ENCODE data around the gene PHTF1. TPM values are rescaled to one million over a fixed set of nuclear protein-coding genes. Genes with fewer than 3 reads are reported as not detected.

Gene PHTF1
- total RNA-seq, result 6.5 TPM

DNA sequence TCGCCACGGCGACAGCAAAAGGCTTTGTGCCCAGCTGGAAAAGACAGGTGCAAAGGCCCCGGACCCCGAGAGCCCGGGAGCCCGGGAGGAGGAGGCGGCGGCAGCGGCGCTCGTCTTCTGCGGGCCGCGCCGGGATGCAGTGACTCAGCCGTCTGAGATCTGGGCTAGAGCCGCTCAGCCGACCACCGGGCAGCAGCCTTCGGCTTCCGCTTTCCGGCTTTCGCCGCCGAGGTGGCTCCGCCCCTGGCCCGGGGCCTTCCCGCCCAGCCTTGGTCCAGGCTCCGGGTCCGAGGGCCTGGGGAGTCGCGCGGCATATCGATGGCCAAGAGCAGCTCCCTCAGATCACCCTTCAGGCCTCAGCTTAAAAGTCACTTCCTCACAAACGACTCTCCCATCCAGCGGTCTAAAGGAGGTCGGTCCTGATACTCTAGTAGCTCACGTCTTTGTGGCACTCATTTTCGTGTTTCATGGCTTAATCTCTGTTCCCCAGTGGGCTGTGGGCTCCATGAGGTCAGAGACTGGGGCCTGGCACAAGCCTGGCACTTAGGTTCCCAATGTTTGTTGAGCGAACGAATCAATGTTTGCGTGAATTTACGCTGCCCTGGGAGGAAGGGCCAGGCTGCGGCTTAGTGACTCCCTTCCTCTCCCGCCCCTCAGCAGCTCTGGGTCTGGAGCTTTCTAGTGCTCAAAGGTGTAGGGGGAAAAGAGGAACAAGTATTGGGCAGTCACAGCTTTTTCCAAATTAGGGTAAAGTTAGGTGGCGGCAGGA lies at the start of gene PHTF1:
Gene PHTF1 (minus strand): TSS at position 154 of the 769 bp plus-strand sequence. CDS start 783 bp downstream, outside the sequence.
- peak; percentile 77 for DNase-seq (ENCODE audit: low spot score)
- ATAC-seq, result peak; percentile 73

DNA sequence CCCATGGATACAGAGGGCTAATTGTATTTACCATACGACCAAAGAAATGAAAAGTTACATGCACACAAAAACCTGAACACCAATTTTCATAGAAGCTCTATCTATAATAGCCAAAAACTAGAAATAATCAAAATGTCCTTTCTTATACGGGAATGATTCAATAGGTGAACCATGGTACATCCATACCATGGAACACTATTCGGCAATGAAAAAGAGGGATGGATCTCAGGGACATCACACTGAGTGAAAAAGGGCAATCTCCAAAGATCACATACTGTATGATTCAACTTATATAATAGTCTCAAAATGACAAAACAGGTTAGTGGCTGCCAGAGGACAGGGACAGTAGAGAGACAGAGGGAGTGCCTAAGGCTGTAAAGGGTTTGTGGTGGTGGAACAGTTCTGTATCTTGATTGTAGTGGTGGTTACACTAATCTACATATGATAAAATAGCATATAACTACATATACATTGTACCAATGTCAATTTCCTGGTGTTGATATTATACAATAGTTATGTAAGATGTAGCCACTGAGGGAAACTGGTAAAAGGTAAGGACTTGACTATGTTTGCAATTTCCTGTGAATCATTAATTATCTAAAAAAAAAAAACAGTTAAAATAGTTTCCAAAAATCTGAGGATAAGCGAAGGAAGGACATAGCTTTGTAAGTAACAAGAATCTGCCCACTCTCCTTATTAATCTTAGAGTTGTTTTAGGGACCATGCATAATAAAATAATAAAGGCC lies 49.3 kb upstream of the PHTF1 start:
- ATAC-seq, result no peak

DNA sequence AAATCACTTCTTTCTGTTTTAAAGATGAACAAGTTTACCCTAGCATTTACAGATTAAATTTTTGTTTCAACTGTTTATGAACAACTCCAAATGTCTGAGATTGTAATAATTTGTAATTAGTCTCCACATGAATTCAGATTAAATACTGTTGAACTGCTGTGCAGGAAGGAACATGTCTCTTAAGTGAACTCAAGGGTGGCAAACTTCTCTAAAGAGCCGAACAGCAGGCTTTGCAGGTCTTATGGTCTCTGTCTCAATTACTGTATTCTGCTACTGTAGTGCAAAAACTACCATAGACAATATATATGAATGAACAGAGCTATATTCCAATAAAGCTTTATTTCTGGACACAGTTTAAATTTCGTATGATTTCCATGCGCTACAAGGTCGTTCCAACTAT lies 46.4 kb upstream of the PHTF1 start:
- DNase-seq (ENCODE audit: low spot score) (no peak), ATAC-seq (no peak)

More for the DNA sequence above, 49.3 kb upstream of the PHTF1 start:
- DNase-seq (ENCODE audit: low spot score), result no peak

DNA sequence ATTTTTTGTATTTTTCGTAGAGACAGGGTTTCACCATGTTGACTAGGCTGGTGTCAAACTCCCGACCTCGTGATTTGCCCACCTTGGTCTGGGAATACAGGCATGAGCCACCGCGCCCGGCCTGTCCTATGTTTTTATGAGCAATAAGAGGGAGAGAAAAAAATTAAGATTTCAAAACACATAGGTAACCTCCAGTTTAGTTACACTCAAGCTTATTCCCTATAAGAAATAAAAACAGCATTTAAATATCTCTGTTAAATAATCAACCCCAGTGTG lies 45.9 kb upstream of the PHTF1 start:
- ATAC-seq (no peak), DNase-seq (ENCODE audit: low spot score) (no peak)

DNA sequence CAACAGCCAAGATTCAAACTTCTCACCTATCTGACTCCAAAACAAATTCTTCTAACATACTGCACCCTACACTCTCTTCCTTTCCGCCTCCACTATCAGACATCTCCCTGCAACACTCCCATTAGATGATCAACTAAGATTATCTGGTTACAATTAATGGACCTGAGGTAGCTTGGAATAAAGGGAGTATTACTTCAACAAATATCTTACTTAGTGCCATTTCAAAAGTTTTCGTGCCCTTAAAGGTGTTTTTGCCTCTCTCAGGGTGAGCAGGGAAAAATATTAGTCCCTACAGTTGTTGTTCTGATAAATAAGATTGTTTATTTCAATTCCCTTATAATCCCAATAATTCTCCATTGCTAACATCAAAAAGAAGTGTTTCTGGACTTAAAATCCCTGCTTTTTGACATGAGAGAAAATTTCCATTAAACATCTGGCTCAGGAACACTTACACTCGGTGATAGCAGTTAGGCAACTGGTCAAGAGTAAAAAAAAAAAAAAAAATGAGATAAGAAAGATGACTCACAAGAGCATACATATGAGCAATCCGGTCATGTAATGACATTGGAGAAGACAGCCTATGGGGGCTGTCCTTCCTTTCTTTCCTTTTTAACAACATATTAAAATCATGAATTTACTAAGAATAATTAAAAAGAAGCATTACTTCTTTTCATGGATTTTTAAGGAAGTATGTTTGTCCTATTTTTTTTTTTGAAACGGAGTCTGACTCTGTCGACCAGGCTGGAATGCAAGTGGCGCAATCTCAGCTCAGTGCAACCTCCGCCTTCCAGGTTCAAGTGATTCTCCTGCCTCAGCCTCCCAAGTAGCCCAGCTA lies 45.4 kb upstream of the PHTF1 start:
- peak; percentile 88 for ATAC-seq
- no peak for DNase-seq (ENCODE audit: low spot score)

DNA sequence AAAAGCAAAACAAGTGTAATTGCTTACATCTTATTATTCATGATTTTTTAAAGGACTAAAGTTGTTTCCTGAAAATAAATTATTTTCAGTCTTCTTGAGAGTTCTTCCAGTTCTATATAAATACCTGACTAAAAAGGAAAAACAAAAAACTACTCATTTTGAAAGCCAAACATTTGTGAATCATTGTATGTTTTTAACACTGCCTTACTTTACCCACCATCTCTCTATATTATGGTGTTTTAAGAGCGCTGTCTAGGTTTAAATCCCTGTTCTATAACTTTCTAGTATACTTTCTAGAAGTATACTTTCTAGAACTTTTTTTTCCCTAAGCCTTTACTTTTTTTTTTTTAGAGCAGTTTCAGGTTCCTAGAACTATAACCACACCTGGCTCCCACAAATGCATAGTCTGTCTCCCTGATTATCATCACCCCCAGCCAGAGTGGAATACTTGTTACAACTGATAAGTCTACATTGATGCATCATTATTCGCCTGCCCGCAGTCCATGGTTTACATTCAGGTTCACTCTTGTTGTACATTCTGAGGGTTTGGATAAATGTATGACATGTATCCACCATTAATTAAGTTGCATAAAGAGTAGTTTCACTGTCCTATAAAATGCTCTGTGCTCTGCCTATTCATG lies 43.2 kb upstream of the PHTF1 start:
- DNase-seq (ENCODE audit: low spot score), result no peak
- ATAC-seq, result no peak

DNA sequence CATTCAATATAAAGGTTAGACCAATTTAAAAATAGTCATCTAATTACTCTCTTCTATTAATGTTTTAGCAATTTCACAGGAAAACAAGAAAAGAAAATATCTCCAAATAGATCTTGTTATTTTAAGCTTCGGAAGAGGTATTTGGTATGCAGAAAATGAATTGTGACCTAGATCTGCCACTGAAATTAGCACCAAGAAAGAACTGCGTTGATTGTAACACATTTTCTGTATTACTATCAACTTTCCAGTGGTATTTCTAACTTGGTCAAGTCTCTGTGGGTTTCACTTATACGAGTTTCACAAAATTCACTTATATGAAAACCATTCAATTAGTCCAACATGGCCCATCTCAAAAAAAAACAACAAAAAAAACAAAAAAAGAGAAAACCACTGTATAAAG lies 41.2 kb upstream of the PHTF1 start:
- no peak for ATAC-seq
- no peak for DNase-seq (ENCODE audit: low spot score)

DNA sequence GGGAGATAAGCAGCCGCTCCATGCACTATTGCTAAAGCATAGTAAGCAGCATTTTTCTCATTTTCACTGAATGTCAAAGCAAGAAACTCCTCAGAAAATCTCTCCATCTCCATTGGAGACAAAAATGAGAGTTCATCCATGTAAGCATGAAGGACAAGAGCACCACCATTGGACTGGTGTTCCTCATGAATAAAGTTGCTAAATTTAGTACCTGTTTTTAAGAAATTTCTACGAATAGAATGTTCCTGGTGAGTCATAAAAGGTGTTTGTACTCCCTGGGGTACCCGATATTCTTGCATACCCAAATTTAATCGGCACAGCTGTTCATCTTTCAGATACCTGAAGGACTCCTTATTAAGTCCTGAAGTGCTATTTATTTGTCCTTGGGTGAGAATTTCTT lies 38.2 kb upstream of the PHTF1 start:
- ATAC-seq, result no peak
- DNase-seq (ENCODE audit: low spot score), result no peak

DNA sequence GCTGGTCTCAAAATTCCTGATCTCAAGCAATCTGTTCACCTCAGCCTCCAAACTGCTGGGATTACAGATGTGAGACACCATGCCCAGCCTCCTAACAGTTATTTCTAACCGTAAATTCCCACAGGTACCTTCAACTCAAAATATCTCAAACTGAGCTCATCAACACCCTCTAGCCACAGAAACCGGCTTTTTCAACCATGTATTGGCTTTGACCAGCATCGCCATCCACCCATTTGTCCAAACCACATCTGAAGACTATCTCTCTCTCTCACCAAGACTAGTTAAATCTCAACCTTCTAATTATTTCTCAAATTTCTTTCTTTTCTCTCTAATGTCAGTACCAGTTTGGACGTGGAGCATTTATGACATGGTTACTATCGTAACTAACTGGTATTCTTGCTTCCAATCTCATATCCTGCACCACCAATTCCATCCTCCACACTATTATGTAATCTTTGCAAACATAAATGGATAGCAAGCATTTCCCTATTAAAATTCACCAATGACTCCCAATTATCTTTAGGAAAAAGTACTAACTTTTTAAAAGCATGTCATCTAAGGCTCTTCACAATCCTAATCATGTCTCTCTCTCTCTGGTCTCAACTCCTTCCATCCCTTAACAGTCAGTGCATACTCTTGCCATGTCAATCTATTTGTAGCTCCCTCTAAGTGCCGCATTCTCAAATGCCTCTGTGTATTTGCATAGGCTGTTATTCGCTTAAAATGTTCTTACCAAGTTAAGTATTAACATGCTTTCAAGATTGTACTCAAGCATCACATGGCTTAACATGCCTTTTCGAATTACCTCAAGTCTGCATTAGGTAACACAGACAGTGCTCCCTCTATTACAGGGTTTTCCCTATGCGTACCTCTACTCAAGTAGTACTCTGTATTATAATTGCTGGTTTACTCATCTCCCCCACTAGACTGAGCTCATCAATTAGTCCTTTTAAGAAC lies 34.9 kb upstream of the PHTF1 start:
- no peak for DNase-seq (ENCODE audit: low spot score)
- ATAC-seq, result peak; percentile 56

DNA sequence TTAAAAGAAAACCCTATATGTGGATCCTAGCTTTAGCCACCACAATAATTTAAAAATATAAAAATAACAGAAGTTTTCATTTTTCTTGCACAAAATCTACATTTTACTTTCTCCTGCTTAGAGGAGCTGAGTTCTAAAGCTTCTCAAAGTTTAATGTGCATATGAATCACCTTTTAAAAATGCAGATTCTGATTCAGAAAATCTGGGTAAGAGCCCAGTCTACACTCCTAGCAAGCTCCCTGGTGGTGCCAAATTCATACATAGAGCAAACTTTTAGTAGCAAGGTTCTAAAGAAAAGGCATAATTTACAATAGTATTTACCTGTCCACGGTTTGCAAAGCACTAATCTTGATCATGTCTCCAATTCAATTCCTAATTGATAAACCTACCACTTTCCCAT lies 33.7 kb upstream of the PHTF1 start:
- no peak for ATAC-seq
- no peak for DNase-seq (ENCODE audit: low spot score)

DNA sequence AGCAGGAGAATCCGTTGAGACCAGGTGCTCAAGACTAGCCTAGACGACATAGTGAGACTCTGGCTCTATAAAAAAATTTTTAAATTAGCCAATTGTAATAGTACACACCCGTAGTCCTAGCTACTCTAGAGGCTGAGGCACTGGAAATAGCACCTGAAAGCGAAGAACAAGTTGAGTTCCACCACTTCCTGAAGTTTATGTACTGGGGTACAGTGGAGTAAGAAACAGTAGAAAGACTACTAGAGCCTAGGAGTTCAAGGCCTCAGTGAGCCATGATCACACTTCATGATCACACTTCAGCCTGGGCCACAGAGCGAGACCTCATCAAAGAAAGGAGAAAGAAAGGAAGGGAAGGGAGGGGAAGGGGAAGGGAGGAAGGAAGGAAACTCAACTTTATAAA lies 33.2 kb upstream of the PHTF1 start:
- DNase-seq (ENCODE audit: low spot score), result no peak

DNA sequence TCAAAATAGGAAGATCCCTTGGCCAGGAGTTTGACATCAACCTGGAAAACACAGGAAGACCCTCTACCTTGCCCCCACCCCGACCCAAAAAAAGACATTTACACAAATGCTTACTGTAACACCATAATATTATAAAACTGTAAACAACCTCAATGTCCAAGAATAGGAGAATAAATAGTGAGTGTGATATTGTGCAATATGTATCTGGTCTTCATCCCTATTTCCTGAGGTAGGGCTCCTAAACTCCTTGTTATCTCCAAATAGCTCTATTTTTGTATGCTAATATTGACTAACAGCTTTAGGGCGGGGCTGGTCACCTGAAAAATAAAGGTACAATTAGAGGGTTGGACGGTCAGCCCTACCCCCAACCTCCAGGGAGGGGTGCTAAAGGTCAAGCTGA lies 29.5 kb upstream of the PHTF1 start:
- DNase-seq (ENCODE audit: low spot score), result no peak
- no peak for ATAC-seq

More for the DNA sequence above, 33.2 kb upstream of the PHTF1 start:
- ATAC-seq, result no peak

DNA sequence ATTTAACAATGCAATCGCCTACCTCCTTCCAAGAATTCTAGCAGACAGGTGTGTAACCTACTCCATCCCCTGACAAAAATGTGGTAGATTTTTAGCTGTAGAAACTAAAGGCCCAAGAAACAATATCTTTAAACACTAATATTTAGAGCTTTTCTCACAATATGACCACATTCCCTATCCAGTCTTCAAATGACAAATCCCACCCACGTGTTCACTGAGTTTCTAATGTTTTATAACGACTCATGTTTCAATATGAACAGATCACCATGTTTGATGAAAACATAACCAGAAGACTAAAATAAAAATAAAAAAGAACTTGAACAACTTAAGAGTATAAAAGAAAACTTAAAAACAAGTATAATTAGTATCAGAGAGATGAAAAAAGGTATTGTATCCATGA lies 28.4 kb upstream of the PHTF1 start:
- no peak for ATAC-seq
- no peak for DNase-seq (ENCODE audit: low spot score)

DNA sequence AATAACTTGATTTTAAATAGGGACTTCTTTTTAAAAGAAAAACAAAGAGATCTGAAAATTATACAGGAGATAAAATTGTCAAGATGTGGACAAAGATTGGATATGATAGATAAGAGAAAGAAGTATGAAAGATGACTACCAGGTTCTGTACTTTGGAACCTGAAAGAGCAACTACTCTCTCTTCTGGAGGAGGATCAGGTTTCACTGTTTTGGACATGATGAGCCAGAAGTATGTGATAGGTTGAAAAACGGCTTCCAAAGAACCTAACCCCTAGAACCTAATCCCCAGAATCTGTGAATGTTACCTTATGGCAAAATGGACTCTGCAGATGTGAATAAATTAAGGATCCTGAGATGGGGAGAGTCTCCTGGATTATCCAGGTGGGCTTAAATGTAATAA lies 26.8 kb upstream of the PHTF1 start:
- no peak for DNase-seq (ENCODE audit: low spot score)
- ATAC-seq, result peak; percentile 90

DNA sequence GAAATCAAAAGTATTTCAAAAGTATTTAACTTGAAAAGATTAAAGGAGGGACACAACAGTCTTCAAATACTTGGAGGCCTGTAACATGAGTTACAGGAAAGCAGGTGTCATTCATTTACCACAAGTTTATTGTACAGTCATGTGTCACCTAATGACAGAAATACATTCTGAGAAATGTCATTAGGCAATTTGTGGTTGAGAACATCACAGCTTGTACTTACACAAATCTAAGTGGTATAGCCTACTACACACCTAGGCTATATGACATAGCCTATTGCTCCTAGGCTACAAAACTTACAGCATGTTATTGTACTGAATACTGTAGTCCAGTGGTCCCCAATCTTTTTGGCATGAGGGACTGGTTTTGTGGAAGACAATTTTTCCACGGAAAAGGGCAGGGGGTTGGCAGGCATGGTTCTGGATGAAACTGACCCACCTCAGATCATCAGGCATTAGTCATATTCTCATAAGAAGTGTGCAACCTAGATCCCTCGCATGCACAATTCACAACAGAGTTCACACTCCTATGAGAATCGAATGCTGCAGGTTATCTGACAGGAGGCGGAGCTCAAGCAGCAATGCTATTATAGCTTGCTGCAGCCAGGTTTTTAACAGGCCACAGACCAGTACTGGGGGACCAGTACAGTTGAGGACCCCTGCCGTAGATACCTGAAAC lies 25.0 kb upstream of the PHTF1 start:
- ATAC-seq (no peak), DNase-seq (ENCODE audit: low spot score) (no peak)

DNA sequence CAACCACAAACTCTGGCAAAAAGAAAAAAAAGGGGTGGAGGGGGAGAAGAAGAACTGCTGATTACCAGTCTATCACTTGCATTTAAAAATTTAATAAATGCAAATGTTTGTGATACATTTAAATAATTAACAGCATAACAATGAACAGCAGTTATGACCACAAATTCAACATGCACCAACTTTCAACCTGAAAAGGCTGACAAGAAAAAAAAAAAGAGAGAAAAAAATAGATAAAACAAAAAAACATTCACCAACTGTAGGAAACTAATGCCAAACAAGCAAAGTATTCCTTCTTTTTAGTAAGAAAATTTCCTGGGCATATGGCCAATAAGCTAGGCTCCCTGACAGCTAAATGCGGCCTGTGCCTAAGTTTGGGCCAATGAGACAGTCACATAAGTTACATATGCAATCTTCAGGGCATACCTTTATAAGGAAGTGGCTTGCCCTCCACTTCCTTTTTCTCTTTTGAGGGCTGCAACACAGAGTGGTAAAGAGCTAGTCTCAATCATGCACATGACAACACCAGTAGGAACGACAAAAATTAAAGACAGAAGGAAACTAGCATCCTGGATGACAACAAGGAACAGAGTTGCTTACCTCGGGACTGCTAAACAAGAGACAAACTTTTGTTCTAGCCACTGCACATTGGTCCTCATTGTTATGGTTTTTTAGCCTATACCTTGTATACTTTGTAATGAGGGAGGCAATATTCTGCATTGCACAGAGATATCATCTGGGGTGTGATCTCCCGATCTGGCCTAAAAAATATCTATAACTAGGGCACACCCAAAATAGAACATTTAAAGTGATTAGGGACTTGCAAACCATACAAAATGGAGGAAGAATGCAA lies 24.2 kb upstream of the PHTF1 start:
- DNase-seq (ENCODE audit: low spot score) (no peak), ATAC-seq (peak; percentile 55)

DNA sequence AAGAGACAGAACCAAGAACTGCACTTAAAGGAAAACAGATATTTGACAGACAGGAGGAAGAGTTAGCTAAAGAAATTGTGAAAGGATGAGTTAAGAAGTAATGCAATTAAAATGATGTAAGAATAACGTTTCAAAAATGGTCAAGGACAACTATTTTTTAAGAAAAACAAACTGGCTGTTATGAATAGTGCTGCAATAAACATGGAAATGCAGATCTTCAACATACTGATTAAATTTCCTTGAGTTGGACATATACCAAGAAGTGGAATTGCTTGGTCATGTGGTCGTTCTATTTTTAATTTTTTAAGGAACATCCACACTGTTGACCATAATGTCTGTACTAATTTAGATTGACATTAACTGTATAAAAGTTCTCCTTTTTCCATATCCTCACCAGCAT lies 23.1 kb upstream of the PHTF1 start:
- DNase-seq (ENCODE audit: low spot score), result no peak
- ATAC-seq, result no peak

DNA sequence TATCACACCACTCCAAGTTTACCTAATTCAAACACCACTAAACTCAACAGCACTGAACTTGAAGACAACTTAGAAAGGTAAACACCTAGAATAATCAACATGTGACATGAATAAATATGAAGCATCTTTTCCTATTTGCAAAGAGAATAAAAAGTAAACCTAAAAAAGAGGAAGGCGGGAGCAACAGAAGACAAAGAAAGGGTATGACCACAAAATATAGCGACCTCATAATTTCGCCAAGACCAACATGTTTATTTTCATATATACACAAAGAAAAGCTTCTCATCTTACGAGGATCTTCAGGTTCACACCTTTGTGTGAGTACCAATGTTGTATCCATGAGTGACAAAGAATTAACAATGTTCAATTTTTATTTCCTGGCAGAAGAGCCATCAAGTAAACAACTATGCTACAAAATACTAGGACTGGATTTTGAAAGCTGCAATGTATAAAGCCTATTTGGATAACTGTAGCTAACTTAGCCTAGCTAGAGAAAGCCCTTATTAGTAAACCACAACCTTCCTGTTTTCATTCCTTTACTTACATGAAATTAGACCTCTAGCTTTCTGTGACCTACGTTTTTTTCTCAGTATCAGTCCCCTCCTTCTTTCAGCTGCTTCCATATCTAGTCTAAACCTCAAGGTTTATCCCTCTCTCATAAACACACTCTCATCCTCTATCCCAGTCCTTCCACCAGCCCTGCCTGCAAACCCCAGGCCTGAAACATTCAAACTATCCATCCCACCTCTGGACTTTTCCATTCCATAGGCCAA lies 21.3 kb upstream of the PHTF1 start:
- ATAC-seq (no peak), DNase-seq (ENCODE audit: low spot score) (no peak)
